T follicular helper cell (primary cell): ENCODE results near the gene CUBN.

ENCODE experiments used
- DNase-seq: peaks from one replicate; pipeline ENCODE4 v3.0.0-alpha.2; 2020; ENCODE audit warnings: low read depth

CUBN gene

DNA sequence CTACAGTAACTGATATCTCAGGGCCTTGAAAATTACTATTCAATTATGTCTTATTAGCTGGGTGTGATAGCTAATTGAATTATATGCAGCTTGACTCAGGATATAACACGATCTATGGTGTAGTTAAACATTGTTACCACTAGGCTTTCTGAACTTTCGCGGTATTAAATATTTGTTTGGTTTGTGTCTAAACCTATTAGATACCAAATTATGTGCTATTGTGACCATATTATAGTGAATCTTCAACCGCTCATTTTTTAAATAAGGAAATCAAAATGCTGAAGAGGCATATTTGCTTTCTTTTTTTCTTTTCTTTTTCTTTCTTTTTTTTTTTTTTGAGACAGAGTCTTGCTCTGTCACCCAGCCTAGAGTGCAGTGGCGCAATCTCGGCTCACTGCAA is 213.1 kb downstream of the CUBN start:
- no peak for DNase-seq

GRCh38 chr10:16915300-16915699 is 214.3 kb downstream of the CUBN start:
- no peak for DNase-seq

DNA sequence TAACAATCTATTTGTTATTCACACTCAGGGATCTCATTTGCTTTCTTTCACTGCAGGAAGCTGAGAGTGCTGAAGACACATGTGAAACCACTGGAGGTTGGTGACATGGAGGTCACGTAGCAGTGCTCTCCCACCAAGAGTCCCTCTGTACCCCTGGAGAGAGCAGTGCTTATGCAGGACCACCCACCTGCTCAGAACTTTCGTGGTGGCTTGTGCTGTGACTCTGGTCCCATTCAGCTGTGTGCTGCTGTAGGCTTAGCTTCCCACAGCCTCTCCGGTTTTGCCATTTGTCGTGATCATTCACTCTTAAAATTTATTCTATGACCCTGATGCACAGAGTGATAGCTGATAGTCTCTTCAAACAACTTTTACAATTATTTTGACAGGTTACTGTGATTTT is 216.3 kb downstream of the CUBN start:
- no peak for DNase-seq

- no peak for DNase-seq
These were observed 218.8 kb downstream of the CUBN start for GRCh38 chr10:16910793-16911164.

GRCh38 chr10:16909961-16910792 is 219.4 kb downstream of the CUBN start:
- no peak for DNase-seq

GRCh38 chr10:16909271-16909767 is 220.3 kb downstream of the CUBN start:
- no peak for DNase-seq

DNA sequence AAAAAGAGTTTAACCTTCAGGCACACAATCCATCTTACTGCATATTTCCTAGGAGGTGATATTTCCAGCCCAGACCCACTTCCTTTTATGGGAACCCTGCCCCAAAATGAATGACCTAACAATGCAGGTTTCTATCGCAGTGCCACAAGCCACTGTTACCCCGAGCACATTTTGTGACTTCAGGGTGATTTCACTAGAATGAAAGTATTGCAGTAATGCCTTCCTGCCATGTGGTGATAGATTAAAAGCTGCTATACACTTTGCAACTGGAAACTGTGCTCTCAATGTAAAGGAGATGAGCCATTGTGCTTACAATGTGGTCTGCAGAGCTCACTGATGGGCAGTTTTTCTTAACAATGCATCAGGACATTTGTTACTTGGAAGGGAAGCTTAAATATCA is 221.9 kb downstream of the CUBN start:
- DNase-seq = no peak

GRCh38 chr10:16905320-16905719 is 224.3 kb downstream of the CUBN start:
- DNase-seq = no peak

- no peak for DNase-seq
These were observed 225.0 kb downstream of the CUBN start for GRCh38 chr10:16904639-16905061.

DNA sequence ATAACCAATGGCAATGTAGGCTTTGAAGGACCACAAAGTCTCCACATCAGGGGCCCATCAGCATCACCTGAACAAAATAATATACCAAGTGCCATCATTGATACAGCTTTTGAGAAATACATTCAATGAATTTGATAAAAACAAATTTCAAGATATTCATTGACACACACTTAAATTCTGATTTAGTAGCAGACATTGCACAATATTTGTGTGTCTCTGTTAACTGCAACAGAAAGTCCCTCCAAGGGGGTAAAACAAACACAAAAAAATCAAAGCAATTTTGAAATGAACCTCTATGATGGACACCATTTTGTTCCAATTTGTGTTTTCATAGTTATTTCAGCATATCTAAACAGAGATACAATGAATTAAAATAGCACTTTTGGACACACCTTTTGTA is 225.6 kb downstream of the CUBN start:
- DNase-seq = no peak

DNA sequence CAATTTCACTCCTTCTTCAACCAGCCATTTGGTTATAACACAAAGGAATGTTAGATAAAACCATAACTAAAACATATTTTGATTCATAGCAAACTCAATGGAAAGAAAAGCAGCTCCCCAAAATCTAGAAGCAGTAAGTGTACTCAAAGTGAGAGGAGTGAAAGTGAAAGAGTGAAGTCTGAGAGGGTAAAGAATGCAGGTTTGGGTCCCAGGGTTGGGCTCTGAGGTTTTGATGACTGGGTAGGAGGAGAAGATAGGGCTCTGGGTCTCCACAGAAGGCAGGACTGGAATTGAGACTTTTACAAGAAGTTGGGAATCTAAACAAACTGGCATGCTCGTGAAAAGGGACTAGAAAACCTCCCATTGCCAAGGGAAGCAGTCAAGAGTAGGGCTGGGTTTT is 227.0 kb downstream of the CUBN start:
- no peak for DNase-seq

DNA sequence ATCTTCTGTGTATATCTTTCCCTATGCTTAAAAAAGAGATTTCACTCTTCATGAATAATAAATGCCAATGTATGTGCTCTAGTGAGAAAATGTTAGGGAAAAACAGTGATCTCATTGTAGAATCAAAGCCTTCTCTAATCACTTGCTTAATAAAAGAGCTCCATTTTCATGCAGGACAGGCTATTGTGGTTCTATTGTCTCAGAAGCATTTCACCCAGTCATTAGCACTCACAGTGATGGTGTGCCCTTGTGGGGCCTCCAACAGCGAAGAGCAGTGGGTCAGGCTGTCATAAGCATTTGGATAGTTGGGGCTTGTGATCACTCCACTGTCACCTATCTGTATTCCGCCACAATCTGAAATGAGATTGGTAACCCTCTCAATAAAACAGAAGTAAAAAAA is 228.5 kb downstream of the CUBN start:
- DNase-seq = no peak

DNA sequence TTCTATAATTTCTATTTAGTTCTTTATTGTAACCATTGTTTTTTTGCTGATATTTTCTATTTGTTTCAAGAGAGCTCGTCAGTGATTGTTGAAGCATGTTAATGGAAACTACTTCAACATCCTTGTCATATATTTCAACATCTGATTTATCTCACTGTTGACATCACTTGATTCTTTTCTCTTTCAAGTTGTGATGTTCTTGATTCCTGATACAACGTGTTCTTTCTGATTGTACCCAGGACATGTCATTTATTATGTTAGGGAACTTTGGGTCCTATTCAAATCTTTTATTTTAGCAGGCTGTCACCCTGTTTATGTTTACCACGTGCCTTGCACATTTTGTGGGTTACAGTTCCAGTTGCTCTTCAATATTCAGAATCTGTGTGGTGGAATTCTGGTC is 232.6 kb downstream of the CUBN start:
- DNase-seq = no peak

GRCh38 chr10:16894821-16895220 is 234.8 kb downstream of the CUBN start:
- DNase-seq = no peak

- no peak for DNase-seq
These were observed 235.9 kb downstream of the CUBN start for GRCh38 chr10:16893664-16894063.

- DNase-seq = peak; percentile 1
These were observed 238.0 kb downstream of the CUBN start for GRCh38 chr10:16891375-16892313.

DNA sequence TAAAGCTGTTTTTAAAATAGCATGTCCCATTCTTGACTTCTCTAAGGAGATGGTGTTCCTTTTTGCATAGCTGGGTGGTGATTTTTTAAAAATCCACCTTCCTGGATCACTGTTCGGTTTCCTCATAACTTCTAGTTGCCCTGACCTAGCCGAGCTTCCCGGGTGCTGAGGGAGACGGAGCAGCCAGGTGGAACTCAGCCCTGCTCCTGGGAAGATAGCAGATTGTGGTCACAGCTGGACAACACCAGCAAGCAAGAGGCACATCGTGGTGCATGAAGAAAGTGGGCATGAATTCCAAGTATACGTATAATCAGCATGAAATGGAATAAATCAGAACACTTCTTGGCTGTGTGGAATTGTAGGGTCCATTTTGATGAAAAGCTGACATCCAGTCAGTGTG is 238.9 kb downstream of the CUBN start:
- DNase-seq = no peak

- no peak for DNase-seq
These were observed 242.0 kb downstream of the CUBN start for GRCh38 chr10:16887565-16887964.

- no peak for DNase-seq
These were observed 243.6 kb downstream of the CUBN start for GRCh38 chr10:16886031-16886430.

- DNase-seq = no peak
These were observed 245.1 kb downstream of the CUBN start for GRCh38 chr10:16884497-16884896.

DNA sequence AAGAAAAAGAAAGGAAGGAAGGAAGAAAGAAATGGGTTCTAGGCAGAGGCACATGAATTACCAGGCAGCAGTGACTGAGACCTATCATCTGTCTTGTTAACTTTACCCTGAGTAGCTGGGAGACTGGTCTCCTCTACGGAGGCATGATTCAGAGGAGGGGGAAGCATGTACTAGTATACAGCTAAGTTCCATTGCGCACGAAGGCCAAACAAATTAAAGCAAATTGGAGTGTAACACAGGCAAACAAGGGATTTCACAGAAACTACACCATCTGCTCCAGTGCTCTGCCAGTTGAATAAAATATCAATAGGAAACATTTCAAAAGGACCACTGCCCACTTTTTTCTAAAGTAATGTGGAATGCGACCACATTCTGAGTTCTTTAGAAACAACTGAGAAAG is 246.5 kb downstream of the CUBN start:
- DNase-seq = no peak

- DNase-seq = no peak
These were observed 259.3 kb downstream of the CUBN start for GRCh38 chr10:16870331-16870730.

- no peak for DNase-seq
These were observed 261.6 kb downstream of the CUBN start for GRCh38 chr10:16867990-16868389.
